NCI-H524 treated with DMSO at 0.1 percent for 48 hours (cell line): ENCODE data around the gene ANKRD53.
"Not testable (repeated sequence)": the region's sequence is repeated elsewhere in the genome, so short reads cannot be mapped to it uniquely, and the experiment has no call there.

Experiments
- DNase-seq: peaks from one replicate; lab custom pipeline; 2025; lab: John Stamatoyannopoulos, UW

ANKRD53 gene

DNA sequence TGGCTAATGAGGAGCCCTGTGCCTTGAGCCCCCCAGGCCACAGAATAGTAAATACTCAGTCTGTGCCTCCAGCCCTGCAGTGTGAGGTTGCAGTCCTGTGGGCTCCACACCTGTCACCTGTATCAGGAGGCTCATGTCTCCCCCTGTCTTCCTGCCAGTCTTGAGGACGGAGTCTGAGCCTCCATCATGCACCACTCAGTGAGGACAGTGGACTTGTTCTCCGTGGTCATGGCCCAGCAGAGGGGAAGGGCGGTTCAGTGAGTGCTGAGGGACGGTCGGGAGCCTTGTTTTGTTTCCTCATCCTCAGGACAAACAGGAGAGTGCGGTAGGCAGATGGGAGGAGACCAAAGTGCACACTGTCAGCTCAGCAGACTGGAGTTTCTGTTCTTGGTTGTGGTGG, 33.4 kb downstream of the ANKRD53 start:
- DNase-seq: not testable (repeated sequence)

DNA sequence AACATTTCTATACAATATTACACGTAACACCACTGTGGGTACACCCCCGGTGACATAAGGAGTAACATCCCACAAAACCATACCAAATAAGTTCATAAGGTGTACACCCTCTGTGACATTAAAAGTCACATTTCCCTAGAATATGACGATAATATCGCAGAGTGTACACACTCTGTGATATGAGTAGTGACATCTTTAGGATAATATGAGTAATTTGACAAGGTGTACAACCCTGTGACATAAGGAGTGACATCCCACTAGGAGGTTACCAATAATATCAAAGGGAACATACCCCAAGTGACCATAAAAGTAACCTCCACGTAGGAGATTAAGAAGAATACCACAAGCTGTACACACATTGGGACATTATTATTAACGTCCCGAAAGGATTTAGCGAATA, 40.2 kb downstream of the ANKRD53 start:
- no peak for DNase-seq

DNA sequence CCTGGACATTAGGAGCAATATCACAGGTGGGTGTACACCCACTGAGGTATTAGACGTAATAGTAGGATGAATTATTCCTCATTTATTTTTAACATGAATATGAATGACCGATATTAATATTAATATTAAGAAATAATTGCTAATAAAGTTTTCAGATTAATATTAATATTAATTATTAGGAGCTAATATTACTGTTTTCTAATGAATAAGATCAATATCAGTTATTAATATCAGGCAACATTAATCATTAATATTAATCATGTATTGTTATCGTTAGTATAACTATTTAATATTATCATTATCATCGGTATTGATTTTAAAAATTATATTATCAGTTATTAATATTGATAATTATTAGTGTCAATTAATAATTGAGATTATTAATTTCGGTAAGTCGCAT, 41.6 kb downstream of the ANKRD53 start:
- DNase-seq: not testable (repeated sequence)

DNA sequence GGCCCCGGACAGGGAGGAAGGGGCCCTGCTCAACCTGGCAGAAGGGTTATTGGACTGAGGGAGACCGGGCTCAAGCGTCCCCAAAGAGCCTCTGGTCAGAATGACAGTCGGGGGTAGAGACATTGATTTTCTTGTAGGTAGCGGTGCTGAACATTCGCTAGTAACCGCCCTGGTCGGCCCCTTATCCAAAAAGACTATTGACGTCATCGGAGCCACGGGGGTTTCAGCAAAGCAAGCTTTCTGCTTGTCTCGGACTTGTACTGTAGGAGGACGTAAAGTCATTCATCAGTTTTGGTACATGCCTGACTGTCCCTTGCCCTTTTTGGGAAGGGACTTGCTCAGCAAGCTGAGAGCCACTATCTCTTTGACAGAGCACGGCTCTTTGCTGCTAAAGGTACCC, 43.0 kb downstream of the ANKRD53 start:
- DNase-seq: not testable (repeated sequence)

- DNase-seq: not testable (repeated sequence)
Observed at GRCh38 chr2:71023553-71024243, 45.3 kb downstream of the ANKRD53 start.
